Cardiac septum (tissue), 1 donor: ENCODE results near the gene CEP83. TPM values are rescaled to one million over a fixed set of nuclear protein-coding genes. Genes with fewer than 3 reads are reported as not detected.

ENCODE experiments used
- DNase-seq: peaks from one replicate; pipeline ENCODE4 v3.0.0-alpha.2; 2020; ENCODE audit warnings: low spot score
- intact Hi-C: fragments of 100-400 bp; cut with DNase I; formaldehyde crosslinking; loops from one replicate; pipeline ENCODE4 v1.14.0; 2022
- total RNA-seq: library from RNA; stranded (reverse); fragmentation: NEBNext Ultra II Directional; extraction: Animal tissue kit (Norgen Biotek cat#: 25700); gene quantifications from one replicate; pipeline ENCODE4 v1.2.1, GENCODE V29; 2021
- donor health status: DM: no; HTN: no; CAD: no.

CEP83 gene
- total RNA-seq, 1 donor from 2014 or later: 11.7 TPM

DNA sequence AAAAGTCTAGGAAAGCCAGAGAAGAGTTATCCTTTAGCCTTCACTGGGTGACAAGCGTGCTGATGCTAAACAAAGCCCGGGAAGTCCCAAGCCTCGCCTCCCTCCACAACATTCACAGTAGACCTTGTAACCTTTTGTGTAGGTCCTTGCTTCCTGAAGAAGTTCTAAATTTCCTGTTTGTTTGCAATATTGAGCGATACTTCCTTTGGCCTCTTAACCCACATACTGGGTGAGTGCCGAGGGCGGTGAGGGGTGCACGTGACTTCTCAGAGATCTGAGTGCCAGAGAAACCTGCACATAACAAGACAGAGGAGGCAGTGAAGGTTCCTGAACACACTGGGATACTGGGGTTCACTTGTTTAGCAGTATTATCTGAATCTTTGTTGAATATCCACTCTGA is 177.0 kb downstream of the CEP83 start:
- intact Hi-C loops: no loop called here
- DNase-seq: no peak

DNA sequence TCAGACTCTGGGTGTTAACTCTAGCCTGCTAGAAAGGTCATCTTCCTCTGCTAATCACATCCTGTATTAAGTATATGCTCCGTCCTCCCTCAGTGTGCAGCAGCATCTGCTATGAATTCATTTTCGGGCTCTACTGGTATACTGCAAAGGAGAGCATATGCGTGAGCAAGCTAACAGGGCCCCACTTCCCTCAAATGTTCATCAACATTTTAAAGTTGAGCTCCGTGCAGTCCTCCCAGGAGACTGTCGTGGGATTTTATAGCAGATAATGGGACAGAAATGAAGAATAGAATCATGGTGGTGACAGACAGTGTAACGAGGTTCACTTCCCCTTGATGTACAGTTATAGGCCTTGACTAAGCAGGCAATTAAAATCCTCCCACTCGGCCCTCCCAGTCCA is 179.6 kb downstream of the CEP83 start:
- intact Hi-C loops: no loop called here
- DNase-seq: no peak

DNA sequence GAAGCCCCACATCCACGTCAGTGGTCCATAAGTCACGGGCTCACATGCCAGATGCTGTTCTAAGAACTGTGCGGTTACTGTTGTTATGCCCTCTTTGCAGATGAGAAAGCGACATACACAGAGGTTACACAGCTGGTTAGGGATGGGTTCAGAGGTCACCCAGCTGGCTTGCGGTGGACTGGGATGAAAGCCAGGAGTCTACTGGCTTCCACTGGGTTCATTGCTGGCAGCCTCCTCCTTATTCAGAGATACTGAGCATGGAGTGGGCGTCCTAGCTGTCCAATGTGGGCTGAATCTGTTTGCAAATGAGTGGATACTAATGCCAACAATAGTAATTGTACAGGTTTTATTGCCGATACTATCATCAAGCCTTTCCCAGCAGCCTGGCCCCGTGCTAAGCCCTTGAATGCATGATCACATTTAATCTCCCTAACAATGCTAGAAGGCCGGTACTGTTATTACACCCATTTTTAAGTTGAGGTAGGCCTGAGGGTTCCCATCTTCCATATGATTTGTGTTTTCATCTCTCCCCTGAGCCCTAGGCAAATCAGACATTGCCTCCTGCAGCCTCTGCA is 182.2 kb downstream of the CEP83 start:
- intact Hi-C loops: no loop called here

DNA sequence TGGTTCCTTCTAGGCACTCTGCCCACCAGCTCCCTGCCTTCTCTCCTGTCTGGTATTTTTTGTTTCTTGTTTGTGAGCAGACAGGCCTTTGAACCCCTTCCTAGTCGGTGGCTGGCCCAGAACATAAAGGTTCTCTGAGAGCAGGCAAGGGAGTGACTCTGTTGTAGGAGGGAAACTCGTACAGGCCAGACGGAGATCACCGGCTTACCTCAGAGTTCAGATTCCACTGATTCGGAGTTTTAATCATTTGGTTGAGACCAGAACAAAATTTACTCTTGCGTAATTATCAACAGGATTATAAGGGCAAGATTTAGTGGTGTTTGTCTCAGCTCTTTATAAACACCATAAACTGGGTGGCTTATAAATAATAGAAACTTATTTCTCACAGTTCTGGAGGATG is 182.9 kb downstream of the CEP83 start:
- intact Hi-C loops: no loop called here
- DNase-seq: no peak

More for the DNA sequence above, 182.2 kb downstream of the CEP83 start:
- DNase-seq: no peak

DNA sequence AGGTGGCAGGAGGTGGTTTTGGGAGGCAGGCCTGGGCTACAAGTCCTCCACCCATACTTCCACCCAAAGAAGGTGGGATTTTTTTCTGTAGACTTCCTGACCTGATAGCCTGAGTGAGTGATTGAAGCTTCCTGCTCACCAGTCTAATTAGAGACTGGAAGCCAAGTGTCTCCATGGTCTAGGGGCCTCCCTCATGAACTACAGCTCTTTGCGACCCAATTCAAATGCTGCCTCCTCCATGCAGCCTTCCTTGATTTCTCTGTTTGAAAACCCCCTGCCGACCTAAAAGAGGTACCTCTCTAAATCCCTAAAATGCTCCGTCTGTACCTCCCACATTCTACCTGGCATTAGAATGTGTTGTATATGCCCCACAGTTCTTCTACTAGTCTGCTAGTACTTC is 186.4 kb downstream of the CEP83 start:
- DNase-seq: no peak
- intact Hi-C loops: no loop called here

DNA sequence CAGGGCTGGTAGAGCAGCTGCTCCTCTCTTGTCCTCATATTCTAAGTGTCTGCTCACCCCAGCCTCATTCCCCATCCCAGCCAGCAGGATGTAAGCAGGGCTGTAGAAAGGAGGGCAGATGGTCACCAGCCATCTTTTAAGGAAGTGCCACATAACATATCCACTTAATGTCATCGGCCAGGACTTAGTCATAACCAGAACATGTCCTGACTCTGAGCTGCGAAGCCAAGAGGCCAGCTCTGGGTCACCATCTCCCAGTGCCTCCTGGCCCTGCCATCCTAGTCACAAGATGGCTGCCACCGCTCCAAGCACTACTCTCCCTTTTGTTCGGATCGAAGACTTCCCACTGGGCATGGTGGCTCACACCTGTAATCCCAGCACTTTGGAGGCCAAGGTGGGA is 187.4 kb downstream of the CEP83 start:
- no peak for DNase-seq
- intact Hi-C loops: no loop called here

DNA sequence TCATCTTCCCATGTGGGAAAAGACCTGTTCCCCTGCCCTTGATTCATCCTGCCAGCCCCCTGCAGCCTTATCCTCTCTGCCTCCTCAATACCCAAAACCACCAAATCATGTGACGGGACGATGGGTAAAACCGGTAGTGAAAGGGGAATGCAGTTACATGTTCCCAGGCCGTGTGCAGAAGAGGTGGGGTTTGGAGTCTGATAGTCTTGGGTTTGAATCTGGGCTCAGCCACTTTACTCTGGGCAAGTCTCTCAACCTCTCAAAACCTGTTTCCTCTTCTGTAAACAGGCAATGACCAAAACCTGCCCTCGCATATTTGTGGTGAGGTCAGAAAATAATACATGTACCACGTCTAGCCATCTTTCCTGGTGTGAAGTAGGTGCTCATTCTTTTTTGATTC is 188.3 kb downstream of the CEP83 start:
- DNase-seq: no peak
- intact Hi-C loops: no loop called here

DNA sequence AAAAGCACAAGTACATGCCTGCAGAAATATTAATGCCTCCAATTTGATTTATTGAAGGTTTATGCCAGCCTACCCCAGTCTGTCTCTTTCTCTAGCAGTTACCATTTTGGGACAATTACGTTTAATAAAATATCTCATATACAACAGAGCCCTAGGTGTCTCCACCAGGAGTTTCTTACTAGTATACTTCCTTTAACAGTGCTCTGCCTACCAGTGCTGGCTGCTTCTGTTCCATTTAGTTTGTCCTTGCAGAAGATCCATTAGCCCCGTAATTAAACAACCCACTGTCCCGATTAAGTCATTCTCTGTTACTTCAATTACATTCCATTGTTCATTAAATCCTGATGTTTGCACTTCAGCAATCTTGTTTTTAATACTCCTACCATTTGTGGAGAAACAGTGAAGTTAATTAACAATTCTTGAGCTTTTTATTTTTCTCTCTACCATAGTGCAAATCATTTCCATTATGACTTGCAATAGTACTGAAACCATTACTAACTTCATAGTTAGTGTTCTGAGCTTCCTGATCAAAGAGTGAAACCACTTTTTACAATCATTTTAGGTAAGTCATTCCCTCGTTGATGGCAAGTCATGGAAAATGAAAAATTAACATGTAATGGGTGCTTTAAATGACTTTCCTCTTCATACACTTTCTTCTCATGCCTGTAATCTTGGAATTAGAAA is 190.2 kb downstream of the CEP83 start:
- no peak for DNase-seq
- intact Hi-C loops: loop anchor here (2.0 kb wide), 1 partner anchor 19 kb away; no protein-coding TSS in a partner anchor

DNA sequence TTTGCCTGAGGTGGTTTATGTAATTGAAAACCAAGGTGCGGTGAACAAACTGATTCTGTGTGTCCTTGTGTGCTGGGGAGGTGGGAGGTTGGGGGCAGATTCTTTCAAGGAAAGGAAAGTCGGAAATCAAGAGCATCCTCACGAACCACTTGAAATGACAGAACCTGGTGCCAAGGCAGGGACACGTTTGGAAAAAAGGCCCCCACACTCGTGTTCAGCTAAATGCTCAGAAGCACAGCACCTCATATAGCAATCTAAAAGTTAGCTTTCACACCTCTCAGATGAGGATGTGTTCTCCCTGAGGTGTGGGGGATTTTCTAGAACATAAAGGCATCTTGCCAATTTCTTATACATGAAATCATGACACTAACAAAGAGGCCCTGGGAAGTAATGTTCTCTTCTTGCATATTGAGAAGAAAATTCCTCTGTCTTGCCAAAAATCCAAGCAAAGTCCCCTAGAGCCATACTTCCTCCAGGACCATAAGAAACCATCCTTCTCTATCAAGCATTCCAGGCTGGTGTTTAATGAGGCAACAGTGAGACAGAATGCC is 191.7 kb downstream of the CEP83 start:
- intact Hi-C loops: loop anchor here (2.0 kb wide), 1 partner anchor 21 kb away; no protein-coding TSS in a partner anchor
- DNase-seq: no peak

DNA sequence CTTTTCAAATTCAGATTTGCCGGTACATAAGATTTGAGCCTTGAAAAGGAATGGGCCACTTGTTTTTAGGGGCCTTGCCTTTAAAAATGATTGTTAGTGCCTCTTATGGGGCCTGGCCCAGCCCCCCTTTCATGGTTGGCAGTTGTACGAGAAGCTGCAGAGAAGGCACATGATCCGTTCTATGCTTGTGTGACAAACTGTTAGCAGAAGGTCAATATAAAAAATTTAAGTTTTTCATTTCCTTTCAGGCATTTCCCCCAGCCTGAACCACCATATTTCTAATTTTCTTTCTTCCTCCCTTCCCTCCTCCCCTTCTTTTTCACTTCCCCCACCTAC is 192.2 kb downstream of the CEP83 start:
- intact Hi-C loops: no loop called here
- no peak for DNase-seq

DNA sequence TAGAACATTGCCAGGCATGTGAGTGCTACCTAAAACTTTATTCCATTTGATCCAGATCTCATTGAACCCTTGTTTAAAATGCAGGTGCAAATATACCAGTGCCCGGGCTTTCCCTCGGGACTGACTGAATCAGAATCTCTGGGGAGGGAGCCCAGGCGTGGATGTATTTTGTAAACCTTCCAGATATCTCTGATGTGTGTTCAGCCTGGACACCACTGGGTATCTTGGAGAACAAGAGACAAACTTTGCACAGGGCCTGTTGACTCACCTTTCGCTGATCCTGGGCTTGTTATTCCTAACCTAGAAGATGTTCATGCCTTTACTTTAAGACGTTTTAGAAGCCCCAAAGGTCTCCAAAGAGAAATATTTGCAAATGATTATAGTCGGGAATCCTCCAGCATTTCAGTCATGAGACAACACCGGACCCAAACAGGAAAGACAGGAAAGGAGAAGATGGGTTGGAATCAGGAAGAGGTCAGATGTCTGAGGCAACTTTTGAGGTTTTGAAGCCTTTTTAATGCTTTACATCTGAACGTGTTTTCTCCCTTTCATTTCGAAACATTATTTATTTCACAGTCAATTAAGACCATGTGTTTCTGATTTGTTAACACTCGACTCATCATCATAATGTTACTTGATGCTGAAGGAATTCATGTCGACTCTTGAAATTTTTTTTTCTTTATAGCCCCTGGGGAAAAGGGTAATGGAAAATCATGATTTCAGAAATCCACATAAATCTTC is 192.7 kb downstream of the CEP83 start:
- DNase-seq: no peak
- intact Hi-C loops: no loop called here

DNA sequence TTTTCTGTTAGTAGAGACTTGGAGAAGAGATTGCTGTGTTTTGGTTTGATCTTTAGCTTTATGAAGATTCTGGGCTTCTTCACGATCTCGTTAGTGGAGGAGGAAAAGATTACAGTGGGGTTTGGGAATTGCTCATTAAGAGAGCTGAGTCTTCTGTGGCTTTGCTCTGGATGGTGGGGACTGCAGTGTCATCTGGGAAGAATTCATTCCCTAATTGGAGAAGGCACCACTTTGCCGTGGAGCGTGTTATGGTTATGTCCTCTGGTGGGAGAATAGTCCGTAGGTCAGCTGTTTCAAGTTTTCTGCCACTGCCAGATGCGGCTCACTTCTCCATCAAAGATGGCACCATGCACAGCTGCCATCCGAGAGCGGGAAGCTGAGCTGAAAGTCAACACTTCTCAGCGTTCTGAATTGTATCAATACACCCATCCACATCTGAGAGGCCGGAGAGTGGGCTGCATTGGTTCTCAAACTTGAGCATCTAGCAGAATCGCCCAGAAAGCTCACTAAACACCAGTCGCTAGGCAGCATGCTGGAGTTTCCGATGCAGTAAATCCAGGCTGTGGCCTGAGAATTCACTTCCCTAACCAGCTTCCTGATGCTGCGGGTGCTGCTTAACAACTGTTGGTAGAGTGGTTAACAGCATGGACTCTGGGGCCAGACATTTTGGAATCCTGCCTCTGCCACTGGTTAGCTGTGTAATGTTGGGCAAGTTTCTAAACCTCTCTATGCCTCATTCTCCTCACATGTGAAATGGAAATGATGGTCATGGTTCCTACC is 193.5 kb downstream of the CEP83 start:
- intact Hi-C loops: no loop called here
- no peak for DNase-seq

DNA sequence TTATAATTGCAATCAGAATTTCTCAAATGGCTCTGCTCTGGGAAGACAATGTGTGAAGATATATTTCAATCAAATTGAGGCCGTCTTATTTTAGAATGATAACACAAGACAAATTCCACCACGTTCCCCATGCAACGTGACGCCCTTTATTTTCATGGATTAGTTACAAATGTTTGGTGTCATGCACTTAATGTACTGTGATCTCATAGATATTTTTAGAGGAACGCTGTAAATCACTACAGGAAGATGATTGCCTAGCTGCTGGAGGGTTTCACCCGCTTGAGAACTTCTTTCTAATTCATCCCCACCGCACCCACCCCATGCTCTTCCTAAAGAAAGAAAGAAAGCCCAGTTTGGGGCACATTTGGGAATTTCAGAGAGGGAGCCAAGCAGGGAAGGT is 194.1 kb downstream of the CEP83 start:
- no peak for DNase-seq
- intact Hi-C loops: no loop called here

DNA sequence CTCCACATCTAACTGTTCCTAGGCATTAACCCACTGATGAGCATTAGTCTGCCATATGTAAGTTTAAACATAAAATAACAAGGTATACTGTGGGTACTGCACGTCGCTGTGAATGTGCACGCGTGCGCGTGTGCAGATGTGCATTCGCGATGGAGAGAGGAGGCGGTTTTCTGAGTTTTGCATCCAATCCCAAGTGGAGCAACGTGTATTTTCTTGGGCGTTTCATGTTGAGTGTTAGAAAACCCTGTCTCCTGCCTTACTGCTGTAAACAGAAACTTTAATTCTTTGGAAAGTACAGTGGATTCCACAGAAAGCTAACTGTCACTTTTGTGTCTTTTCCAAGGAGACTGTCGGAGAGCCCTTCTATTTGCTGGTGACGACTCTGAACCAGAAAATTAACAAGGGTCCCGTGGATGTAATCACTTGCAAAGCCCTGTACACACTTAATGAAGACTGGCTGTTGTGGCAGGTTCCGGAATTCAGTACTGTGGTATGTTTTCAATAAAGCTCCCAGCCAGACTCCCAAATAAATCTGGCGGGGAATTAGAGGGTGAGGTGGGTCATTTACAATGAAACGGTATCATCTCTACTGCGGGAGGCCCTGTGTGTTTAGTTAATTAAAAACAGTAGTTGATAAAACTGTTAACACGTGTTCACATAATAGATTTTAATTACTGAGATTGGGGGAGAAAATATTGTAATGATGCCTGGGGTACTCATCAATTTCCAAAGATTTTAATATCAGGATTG is 194.8 kb downstream of the CEP83 start:
- no peak for DNase-seq
- intact Hi-C loops: no loop called here

DNA sequence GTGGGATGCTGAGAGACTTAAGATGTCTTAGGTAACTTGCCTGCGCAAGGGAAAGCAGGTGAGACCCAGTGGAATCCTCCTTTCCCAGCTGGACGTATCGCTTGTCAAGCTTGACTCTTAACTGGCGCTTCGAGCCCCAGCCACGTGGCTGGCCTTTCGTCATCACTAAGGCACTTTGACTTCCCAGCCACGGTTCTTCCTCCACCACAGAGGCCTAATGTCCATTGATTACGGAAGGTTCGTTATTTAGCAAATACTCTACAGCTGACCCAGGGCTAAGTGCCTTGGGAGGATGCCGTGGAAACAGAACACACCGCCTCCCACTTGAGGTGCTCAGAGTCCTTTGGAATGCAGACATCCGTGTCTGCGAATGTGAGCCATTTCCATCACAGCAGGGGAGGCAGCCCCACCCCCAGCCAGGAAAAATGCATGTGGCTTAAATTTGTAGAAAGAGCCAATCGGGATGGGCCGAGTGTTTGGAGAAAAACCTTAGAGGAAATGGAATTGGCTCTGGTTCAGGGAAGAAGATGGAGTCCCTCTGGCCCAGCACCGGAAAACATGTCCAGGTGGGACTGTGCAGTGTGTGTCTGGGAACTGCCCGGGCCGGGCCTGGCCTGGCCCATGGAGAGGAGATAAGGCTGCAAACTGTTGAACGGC is 195.6 kb downstream of the CEP83 start:
- DNase-seq: peak; percentile 73
- intact Hi-C loops: no loop called here

DNA sequence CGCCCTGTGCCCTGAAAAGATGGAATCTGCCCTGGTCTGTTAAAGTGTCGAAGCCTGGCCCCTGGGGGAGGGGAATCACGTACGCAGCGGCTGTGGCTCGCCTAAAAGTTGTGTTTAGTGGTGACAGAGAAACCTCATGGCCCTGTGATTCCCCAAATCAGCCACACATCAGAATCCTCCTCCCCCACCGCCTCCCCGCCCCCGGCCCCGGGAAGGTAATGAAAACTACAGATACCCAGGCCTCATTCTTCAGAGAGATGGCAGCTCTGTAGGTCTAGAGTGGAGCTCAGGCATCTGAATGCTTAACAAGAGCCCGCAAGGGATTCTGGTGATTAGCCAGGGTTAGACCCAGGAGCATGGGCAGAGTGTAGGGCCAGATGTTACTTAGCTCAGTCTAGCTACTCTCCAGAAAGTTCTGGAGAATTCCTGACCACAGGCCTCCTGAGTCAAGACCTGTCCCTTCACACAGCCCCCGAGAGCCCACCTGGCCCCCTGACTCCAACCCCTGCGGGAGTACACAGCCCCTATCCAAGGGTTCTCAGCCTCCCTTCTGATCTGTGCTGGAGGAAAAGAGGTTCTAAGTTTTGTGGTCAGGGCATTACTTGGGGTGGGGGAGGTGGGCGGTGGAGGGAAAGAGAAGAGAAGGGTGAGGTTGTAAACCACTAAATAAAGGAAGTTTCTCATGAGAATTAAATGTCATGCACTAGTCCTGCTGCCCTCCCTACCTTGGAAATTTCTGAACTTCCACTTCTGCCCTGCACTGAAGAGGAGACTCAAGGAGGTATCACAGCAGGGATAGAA is 196.5 kb downstream of the CEP83 start:
- DNase-seq: peak; percentile 72
- intact Hi-C loops: no loop called here

DNA sequence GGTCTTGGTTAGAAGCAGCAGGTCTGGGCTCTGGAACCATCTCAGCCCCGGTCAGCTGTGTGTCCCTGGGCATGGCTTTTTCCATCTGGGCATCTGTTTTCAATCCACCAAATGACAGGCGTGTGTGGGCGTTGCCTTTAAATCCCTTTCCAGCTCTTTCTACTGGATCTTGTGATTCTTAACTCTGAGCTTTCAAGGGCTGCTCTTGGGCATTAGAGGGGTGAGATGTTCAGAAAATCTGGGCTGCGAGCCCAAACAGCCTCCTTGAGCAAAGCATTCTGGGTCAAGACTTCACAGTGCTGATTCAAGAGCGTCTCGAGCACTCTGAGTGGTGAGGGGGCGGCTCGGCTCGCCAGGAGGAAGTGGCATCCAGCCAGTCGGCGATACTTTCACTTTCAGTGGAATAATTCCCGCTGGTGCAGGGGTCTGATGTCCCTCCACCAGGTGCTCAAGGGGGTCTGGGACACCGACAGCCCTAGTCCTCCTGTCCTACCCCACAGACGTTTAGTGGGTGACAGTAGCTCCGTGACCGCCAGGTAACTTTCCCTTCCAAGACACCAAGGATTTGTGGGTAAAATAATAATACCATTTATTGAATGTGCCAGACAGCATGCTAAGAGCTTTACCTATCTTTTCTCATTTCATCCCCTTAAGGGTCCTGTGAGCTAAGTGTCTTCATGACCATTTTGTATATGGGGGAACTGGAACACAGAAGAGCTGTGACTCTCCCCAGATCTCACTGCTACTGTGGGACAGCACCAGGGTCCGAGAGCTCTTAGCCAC is 197.2 kb downstream of the CEP83 start:
- DNase-seq: peak; percentile 88
- intact Hi-C loops: no loop called here
